ENCODE results near the gene KRTAP10-3.
"Not testable (repeated sequence)": the region's sequence is repeated elsewhere in the genome, so short reads cannot be mapped to it uniquely, and the experiment has no call there.

KRTAP10-3 gene

GRCh38 chr21:44578371-44579055 lies 19.9 kb upstream of the KRTAP10-3 start:
- DNase-seq (ENCODE audit: low read depth): no peak
- TF ChIP-seq, protein P1, sequence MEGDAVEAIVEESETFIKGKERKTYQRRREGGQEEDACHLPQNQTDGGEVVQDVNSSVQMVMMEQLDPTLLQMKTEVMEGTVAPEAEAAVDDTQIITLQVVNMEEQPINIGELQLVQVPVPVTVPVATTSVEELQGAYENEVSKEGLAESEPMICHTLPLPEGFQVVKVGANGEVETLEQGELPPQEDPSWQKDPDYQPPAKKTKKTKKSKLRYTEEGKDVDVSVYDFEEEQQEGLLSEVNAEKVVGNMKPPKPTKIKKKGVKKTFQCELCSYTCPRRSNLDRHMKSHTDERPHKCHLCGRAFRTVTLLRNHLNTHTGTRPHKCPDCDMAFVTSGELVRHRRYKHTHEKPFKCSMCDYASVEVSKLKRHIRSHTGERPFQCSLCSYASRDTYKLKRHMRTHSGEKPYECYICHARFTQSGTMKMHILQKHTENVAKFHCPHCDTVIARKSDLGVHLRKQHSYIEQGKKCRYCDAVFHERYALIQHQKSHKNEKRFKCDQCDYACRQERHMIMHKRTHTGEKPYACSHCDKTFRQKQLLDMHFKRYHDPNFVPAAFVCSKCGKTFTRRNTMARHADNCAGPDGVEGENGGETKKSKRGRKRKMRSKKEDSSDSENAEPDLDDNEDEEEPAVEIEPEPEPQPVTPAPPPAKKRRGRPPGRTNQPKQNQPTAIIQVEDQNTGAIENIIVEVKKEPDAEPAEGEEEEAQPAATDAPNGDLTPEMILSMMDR (conservative IDR thresholded peaks at IDR 0.05; ENCODE audit: low read depth, low read length): no peak
- H3K4me3 ChIP-seq (ENCODE audit: low read length): no peak overlapping the region

- DNase-seq (ENCODE audit: low read depth): no peak
- TF ChIP-seq, protein P1 (conservative IDR thresholded peaks at IDR 0.05; ENCODE audit: low read depth, low read length): no peak
- no peak overlapping the region for H3K4me3 ChIP-seq (ENCODE audit: low read length)
Observed at GRCh38 chr21:44576025-44576420, 17.4 kb upstream of the KRTAP10-3 start.

DNA sequence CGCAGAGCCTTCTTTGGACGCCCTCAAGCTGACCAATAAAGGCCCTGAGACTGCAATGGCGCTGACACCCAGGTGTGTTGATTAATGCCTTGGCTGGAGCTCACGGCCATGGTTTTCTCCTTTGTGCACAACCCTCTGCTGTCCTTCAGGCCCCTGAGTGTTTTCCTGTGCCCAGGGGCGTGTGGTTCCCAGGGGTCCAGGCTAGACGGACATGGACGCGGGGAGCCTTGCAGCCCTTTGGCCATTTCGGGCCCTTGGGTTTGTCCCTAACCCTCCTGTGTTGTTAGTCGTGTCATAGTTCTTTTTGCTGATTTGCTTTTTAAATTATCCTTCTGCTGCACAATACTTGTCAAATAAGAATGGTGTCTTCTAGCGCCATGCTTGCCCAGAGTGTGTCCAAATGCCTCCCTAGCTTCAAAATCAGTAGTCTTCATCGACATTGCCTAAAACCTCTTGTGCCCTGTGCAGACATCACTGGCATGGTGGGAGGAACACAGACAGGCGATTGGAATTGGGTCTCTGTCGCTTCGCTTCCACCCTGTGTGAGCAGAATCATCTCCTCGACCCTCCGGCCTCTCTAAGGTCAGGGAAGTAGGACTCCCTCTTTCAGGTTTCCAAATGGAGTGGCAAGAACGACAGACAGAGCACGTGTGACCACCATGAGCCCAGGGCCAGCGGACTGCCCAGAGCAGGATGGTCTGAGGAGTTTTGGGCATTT lies 16.9 kb upstream of the KRTAP10-3 start:
- no peak overlapping the region for H3K4me3 ChIP-seq (ENCODE audit: low read length)
- no peak for DNase-seq (ENCODE audit: low read depth)

GRCh38 chr21:44574457-44575306 lies 16.1 kb upstream of the KRTAP10-3 start:
- no peak for DNase-seq (ENCODE audit: low read depth)
- no peak overlapping the region for H3K4me3 ChIP-seq (ENCODE audit: low read length)
- TF ChIP-seq, protein P1 (conservative IDR thresholded peaks at IDR 0.05; ENCODE audit: low read depth, low read length): no peak

More for the DNA sequence above, 16.9 kb upstream of the KRTAP10-3 start:
- TF ChIP-seq, protein P1 (conservative IDR thresholded peaks at IDR 0.05; ENCODE audit: low read depth, low read length): no peak

GRCh38 chr21:44573630-44574456 lies 15.2 kb upstream of the KRTAP10-3 start, which contains the start of gene KRTAP10-4:
TSS of gene KRTAP10-4 (plus strand) at chr21:44573729. CDS start at chr21:44573759, 30 bp downstream.
- H3K4me3 ChIP-seq (ENCODE audit: low read length); DNase-seq (ENCODE audit: low read depth): not testable (repeated sequence)

DNA sequence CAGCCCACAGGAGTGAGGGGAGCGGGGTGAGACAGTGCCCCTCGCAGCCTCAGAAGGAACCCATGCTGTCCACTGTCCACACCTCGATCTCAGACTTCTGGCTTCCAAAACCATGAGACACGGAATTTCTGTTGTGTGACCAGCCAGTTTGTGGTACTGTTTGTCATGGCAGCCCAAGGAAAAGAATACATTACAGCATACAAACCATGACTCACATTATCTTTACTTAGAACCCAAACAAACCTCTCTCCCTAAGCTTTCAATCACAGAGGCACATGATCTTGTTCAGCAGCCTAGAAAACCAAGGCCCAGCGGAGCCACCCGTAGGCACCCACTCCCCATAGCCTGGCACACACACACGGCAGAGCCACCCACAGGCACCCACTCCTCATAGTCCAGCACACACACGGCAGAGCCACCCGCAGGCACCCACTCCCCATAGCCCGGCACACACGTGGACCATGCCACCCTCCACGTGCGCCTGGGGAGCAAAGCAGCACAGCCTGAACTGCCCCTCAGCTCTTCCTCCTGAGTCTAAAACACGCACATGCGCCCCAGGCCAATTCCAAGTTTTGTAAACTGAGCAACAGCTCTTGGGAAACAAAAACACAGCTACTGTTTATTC lies 14.5 kb upstream of the KRTAP10-3 start:
- DNase-seq (ENCODE audit: low read depth): no peak
- TF ChIP-seq, protein P1 (conservative IDR thresholded peaks at IDR 0.05; ENCODE audit: low read depth, low read length): no peak
- H3K4me3 ChIP-seq (ENCODE audit: low read length): no peak overlapping the region

Measured in retinal pigment epithelial cell (primary cell).